NOMO-1 treated with DMSO at 0.1 percent for 48 hours (cell line): ENCODE measurements around the gene DNAJB13.
A peak's percentile ranks its signal among the peaks of the same experiment; 100 is the strongest.
"Not testable (repeated sequence)": the region's sequence is repeated elsewhere in the genome, so short reads cannot be mapped to it uniquely, and the experiment has no call there.

Source experiments
- DNase-seq: peaks from one replicate; lab custom pipeline; 2025; ENCODE audit not compliant: unreplicated experiment; lab: John Stamatoyannopoulos, UW

The DNAJB13 gene

GRCh38 chr11:73976451-73977151 lies 25.8 kb downstream of the DNAJB13 start:
- no peak for DNase-seq

- DNase-seq = no peak
Measured at GRCh38 chr11:73977856-73978519, 27.2 kb downstream of the DNAJB13 start.

- DNase-seq = no peak
Measured at GRCh38 chr11:73978576-73979086, 27.8 kb downstream of the DNAJB13 start.

GRCh38 chr11:73980001-73980961 lies 29.5 kb downstream of the DNAJB13 start:
- DNase-seq = peak; percentile 74

- DNase-seq = no peak
Measured at GRCh38 chr11:73981051-73981805, 30.4 kb downstream of the DNAJB13 start.

- peak; percentile 92 for DNase-seq
Measured at GRCh38 chr11:73982595-73982989, 31.8 kb downstream of the DNAJB13 start, which contains the start of gene UCP2. UCP2 (minus strand) TSS chr11:73982843; CDS start chr11:73978378, 4,465 bp downstream.

GRCh38 chr11:73982990-73983740 lies 32.3 kb downstream of the DNAJB13 start:
- peak; percentile 98 for DNase-seq

GRCh38 chr11:73983741-73984538 lies 33.1 kb downstream of the DNAJB13 start:
- DNase-seq = peak; percentile 53

- DNase-seq = not testable (repeated sequence)
Measured at GRCh38 chr11:73985661-73986060, 34.8 kb downstream of the DNAJB13 start.

- DNase-seq = no peak
Measured at GRCh38 chr11:73988227-73988626, 37.4 kb downstream of the DNAJB13 start.

- no peak for DNase-seq
Measured at GRCh38 chr11:73989156-73989555, 38.3 kb downstream of the DNAJB13 start.

- no peak for DNase-seq
Measured at GRCh38 chr11:73990730-73991129, 39.9 kb downstream of the DNAJB13 start.

- DNase-seq = no peak
Measured at GRCh38 chr11:73991471-73992006, 40.7 kb downstream of the DNAJB13 start.

- peak; percentile 94 for DNase-seq
Measured at GRCh38 chr11:73995247-73995646, 44.4 kb downstream of the DNAJB13 start.

GRCh38 chr11:73995731-73996130 lies 44.9 kb downstream of the DNAJB13 start:
- no peak for DNase-seq

- DNase-seq = no peak
Measured at GRCh38 chr11:73996161-73996747, 45.4 kb downstream of the DNAJB13 start.

- DNase-seq = no peak
Measured at GRCh38 chr11:73997120-73997770, 46.4 kb downstream of the DNAJB13 start.
